Measurements from ENCODE around the gene FLT4.
"Not testable (repeated sequence)": the region's sequence is repeated elsewhere in the genome, so short reads cannot be mapped to it uniquely, and the experiment has no call there.

DNA sequence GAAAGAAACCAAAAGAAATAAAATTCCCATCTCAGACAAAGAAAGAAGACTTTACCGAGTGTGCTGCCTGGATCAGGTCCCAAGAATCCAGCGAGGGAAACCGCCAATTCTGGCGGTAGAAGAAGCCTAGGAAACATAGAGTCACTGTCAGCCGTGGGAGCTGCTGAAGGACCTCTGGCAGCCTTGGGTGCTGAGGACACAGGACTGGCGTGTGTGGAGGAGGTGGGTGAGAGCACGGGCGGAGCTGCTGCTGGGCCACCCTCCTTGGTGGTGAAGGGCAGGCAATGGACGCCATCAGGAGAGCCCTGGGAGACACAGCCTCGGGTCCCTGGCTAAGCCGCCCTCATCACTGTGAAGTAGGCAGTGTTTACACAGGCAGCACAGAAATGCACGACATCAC, 37.4 kb upstream of the FLT4 start:
- TF ChIP-seq, protein P1, sequence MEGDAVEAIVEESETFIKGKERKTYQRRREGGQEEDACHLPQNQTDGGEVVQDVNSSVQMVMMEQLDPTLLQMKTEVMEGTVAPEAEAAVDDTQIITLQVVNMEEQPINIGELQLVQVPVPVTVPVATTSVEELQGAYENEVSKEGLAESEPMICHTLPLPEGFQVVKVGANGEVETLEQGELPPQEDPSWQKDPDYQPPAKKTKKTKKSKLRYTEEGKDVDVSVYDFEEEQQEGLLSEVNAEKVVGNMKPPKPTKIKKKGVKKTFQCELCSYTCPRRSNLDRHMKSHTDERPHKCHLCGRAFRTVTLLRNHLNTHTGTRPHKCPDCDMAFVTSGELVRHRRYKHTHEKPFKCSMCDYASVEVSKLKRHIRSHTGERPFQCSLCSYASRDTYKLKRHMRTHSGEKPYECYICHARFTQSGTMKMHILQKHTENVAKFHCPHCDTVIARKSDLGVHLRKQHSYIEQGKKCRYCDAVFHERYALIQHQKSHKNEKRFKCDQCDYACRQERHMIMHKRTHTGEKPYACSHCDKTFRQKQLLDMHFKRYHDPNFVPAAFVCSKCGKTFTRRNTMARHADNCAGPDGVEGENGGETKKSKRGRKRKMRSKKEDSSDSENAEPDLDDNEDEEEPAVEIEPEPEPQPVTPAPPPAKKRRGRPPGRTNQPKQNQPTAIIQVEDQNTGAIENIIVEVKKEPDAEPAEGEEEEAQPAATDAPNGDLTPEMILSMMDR (IDR thresholded peaks at IDR 0.05) = not testable (repeated sequence)
- not testable (repeated sequence) for TF ChIP-seq POLR2A, EP300, POLR2AphosphoS5 (IDR thresholded peaks at IDR 0.05)
